HG03045 (cell line): Measurements from ENCODE around the gene GAD1.
A peak's percentile ranks its signal among the peaks of the same experiment; 100 is the strongest.

Source experiments
- ATAC-seq: cut with Tn5 transposase; IDR thresholded peaks from one replicate; pipeline ENCODE4 v1.9.1; 2021; ENCODE audit warnings: mild to moderate bottlenecking, moderate library complexity; ENCODE audit not compliant: unreplicated experiment

GAD1 gene

DNA sequence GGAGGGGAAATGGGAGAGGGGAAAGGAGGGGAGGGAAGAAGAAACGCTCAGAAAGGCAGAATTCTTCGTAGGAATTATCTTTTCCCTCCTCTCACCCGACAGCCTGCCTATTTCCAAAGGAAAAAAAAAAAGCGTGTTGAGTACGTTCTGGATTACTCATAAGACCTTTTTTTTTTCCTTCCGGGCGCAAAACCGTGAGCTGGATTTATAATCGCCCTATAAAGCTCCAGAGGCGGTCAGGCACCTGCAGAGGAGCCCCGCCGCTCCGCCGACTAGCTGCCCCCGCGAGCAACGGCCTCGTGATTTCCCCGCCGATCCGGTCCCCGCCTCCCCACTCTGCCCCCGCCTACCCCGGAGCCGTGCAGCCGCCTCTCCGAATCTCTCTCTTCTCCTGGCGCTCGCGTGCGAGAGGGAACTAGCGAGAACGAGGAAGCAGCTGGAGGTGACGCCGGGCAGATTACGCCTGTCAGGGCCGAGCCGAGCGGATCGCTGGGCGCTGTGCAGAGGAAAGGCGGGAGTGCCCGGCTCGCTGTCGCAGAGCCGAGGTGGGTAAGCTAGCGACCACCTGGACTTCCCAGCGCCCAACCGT, at the start of gene GAD1:
Gene GAD1, plus strand, starts transcription at position 384 of the 589 bp plus-strand sequence. CDS start 1,705 bp downstream, outside the sequence.
- ATAC-seq, result no peak

DNA sequence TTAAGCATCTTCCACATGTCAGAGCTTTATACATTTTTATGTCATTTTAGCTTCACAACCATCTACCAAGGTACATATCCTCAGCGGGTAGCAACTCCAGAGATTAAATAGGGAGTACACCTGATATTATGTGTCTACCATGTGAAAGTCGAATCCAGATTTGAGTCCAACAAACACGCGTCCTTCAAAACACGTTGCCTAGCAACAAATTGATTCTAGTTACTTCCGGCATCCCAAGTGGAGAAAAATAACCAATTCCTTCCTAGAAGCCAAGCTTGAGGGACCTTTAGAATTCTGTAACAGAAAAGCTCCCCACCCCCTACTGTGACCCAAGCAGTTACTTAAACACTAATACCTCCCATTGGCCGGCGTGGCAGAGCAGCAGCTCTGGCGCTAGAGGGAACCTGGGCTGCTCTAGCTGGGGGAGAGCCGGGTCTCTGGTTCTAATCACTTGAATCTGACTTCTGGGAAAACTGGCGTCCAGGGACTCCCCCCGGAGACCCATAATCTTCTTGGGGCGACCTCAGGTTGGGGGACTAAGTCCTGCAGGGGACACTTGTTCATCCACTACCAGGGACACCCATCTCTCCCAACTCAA, 46.6 kb upstream of the GAD1 start, which contains the start of gene ERICH2:
Gene ERICH2, plus strand, starts transcription at position 371 of the 598 bp plus-strand sequence. CDS start 304 bp downstream, outside the sequence.
- ATAC-seq, result peak; percentile 40

DNA sequence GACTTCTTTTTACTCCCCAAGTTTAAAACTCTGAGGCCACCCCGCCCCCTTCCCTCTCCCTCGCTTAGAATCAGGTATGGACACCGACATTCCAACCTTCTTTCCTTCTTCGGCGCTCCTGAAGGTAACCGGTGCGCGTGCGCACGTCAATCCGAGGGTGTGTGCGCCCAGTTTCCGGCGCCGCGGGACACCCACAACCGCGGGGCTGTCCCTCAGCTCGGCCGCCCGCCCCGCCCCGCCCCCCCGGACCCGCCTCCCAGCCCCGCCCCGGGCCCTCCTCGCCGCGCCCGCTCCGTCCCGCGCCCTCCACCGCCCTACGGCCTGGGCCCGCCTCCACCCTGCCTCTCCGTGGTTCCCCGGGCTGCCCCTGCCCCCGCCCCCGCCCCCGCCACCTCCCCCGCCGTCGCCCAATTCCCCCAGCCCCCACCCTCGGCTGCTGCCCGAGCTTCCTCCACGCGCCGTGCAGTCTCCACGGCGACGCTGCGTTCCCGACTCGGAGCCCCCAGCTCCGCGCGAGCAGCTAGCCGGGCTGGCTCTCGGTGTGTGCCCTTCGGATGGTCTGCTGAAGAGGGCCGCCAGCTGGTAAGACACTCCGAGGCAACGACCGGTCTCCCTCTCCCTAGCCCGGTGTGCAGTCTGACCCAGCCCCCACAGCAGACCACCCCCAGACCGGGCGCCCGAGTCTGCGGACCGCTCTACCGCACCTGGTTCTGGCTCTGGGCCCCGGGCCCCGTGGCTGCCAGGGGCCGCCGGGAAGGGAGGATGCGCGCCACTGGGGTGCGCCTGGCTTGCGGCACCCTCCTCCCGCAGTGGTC, 45.9 kb upstream of the GAD1 start:
- peak; percentile 87 for ATAC-seq

DNA sequence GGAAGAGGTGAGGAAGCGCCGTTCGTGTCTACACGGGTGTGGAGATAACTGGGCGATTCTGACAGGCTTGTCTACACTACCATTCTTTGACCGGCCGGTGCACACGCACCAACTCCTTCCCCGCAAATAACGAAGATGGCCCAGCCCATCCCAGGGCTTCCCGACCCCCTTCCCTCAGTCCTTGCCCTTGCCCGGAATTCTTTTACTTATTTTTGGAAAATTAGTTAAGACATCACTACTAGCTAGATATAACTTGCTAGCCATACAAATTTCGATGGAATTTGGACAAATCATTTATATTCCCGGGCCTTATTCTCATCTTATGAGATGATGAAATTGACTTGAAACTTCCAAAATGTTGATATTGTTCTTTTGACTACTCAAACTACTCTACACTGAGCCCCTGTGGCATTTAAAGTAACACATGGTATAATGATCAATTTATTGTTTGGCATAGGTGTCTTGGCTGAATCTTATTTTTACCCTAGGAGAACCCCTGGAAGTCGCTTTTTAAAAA, 45.2 kb upstream of the GAD1 start:
- ATAC-seq, result no peak

DNA sequence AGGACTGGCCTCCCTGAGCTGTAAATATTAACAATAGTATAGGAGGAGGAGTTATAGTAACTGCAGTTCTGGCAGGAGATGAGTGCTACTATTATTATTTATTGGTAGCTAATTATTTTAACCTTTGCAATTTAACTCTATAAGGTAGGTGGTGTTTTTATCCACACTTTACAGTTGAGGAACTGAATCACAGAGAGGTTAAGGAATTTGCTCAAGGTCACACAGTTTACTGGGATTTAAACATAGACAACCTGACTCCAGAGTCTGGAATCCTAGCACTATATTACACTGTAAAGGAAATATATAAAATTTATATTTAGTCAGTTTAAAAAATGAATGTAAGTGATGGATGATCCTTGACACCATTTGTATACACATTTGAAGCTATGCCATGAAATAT, 44.4 kb upstream of the GAD1 start:
- no peak for ATAC-seq

DNA sequence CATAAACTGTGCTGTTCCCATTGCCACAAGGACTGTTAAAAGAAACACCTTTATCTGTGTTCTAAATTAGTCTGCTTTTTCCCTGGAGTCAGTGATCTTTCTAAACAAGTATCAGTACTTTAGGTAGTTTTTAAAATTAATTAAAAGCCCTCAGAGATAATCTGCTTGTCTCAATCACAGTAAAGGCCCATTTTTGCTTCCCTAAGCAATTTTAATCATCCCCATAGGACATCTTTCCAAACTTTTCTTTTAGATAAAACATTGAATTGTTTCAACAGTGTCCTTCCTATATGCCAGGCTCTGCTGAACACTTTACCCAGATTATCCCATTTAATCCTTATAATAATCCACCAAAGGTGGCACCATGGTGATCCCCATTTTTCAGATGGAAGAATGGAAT, 42.6 kb upstream of the GAD1 start:
- ATAC-seq, result no peak

DNA sequence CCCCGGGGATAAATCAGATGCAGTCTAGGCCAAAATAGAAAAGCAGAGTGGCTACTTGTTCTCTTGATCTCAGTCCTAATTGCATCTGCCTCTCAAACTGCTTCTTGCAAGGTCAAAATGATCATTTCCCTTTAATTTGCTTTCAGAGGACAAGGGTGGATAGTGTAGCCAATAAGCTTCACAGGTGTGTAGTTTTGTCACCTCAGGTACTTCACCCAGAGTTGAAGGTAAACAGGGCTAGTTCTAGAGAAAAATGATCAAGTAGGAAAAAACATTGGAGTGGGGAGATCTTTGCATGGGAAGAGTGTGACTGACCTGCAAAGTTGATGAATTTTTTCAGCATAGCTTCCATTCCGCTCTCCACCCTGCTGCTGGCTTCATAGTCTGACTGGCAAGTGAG, 37.8 kb upstream of the GAD1 start:
- ATAC-seq, result no peak

DNA sequence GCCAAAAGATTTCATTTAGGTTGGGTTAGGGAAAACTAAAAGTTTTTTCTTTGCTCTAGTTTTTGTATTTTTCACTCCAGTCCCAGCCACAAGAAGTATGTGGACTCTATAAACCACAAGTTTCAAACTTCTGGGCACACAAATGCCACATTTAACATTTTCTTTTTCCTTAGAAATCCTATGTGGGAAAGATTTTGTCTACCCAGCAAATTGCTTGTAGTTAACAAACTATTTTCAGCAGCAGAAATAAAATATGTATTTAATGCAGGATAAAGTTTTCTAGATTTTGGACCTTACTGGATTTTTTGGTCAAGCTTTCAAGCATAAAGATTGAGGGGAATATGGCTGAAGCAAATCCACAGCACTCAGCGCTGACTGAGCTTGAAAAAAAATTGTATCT, 37.4 kb upstream of the GAD1 start:
- ATAC-seq, result no peak

DNA sequence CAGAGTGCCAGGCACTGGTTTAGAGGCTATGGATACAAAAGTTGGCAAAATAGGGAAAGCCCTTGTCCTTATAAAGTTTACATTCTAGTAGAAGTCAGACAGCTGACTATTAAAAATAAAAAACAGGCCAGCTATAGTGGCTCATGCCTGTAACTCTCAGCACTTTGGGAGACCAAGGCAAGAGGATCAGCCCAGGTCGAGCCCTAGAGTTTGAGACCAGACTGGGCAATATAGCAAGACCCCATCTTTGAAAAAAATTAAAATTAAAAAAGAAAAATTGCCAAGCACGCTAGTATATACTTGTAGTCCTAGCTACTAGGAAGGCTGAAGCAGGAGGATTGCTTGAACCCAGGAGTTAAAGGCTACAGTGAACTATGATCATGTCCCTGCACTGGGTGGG, 34.0 kb upstream of the GAD1 start:
- ATAC-seq, result no peak

DNA sequence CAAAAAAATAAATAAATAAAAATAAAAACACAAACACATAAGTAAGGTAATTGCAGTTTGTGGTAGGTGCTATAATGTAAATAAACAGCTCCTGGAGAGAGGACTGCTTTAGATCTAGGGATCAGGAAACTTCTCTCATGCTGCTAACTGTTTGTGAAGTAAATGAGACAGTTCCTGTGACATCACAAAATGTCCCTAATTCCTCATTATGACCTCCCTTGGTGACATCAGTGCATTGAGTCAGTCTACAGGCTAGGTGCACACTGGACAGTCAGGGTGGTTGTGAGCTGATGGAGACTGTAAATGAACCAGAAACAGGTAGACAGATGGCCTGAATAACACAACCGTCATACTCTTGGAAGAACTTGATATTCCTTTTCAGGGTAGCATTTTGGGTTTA, 33.1 kb upstream of the GAD1 start:
- ATAC-seq, result no peak

DNA sequence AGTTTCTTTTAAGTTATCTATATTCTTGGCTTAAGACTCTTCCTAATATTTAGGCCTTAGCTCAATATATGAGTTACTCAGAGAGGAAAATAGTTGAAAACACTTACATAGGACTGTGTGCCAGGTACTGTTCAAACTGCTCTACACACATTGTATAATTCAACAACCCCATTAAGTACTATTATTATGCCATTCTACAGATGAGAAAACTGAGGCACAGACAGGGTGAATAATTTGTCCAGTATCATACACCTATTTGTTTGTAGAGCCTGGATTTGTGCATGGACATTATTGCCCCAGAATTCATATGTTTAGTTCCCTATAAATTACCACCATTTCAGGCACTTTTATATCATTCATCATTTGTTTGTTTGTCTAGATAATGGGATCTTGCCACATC, 17.7 kb upstream of the GAD1 start:
- ATAC-seq, result no peak

DNA sequence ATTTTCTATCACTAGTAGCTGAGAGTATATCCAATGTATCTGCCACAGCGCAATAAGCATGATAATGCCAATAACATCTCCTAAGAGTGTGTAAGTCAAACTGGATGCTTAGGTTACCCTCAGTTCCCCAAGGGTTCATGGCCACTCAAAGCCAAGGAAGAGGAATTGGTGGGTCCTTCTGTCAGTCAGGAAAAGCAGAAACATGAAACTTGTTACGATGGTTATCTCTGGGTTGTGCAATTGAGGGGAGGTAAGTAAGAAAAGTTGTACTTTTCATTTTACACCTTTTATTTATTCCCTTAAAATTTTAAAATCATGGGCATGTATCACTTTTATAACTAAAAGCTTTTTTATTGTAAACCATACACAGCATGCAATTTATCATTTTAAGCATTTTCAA, 10.1 kb upstream of the GAD1 start:
- ATAC-seq, result no peak

DNA sequence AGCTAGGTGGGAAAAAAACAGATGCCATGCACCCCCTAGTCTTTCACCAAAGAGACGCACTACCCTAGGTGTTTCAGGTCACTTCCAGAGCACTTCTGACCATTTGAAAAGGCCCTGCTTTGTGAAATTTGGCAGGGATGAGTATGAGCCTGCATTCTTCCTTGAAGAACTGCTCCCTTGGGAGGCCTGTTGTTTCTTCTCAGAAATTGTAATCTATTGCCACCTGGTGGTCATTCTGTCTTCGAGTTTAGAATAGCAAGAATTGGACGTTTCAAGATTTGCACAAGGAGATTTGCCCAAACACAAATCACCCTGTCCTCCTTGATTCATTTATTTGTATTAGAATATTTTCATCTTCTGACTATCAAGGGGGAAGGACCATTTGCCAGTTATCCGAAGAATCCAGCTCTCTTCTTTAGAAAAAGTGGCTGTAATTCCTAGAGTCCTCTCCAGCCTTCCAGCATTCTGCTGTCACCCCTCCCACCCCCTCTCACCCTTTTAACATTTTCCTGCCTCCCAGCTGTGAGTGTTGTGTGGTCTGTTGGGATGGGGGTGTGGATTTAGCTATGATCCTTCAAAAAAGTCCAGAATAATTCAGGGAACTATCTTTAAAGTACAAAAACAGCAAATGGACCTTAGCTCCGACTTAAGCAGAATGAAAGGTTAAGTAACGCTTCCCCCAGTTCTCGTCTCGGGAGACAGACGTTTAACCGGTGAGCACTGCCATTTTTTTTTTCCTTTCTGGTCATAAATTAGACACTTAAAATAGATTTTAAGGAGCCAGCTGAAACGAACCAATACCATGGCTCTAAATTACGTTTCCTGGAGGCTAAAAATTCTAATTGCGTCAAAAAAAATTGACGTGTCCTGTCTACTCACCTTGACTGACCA, 3.7 kb upstream of the GAD1 start:
- no peak for ATAC-seq

DNA sequence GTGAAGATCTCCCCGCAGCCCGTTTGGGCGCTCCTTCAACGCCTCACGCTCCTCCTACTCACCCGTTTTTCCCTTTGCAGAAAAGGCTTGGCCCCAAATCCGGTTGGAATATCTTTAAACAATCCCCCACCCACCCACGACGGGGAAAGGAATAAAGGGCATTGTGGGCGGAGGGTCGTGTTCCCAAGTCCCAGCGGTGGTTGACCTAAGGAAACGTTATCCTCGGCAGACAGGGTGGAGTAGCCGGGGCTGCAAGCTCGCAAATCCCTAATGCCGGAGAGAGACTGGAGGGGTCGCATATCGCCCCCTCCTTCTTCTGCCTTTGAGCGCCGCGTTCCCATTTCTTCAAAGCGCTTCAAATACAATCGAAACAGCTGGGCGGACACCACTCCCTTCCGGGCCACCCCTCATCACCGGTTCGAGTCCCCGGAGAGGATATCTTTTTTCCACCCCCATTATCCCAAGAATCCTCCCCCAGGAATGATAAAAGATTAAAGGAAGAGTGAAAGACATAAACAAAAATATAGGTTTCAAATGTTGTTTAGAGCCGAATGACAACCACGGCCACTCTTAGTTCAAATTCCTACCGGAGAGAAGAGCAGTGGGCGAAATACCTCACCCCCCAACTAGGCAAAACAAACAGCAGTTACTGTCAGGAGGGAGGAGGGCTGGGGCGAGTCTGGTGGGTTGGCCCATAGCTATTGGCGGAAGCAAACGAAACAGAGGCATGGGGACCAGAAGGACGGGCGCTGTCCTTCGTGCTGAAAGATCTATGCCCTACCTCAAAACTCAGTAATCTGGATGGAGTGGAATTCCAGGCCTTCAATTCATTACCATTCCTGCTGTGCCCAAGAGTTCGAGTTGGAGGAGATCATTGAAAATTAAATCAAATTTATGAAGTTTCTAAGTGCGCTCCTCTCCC, 2.8 kb upstream of the GAD1 start:
- no peak for ATAC-seq

DNA sequence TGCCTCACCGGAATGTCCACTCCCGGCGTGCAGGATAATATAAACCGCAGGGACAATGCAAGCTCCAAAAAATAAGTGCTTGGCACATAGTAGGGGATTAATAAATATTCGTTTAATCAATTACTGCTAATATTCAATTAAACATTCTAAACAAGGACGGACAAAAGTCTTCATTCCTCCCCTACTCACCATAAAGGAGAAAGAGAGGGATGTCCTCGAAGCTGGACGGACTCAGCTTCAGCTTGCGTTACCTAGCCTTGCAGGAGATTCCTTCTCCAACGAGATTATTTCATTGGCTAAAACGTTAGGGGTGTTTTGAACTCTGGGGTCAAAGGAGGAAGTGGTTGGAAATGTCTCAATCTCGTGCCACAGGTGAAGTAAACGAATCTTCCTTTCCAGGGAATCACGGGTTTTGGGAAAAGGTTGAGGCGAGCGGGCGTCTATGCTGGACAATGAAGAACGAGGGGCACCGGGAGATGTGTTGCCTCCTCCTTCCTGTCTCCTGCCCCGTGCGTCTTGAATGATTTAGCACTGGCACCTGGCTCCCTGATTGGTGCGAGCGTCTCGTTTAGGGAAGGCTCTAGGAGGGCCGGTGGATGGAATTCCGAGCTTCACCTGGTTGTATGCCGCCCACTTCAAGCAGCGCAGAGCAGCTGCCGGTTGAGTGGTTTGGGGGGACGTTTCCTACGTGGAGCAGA, 2.0 kb upstream of the GAD1 start:
- ATAC-seq, result no peak

DNA sequence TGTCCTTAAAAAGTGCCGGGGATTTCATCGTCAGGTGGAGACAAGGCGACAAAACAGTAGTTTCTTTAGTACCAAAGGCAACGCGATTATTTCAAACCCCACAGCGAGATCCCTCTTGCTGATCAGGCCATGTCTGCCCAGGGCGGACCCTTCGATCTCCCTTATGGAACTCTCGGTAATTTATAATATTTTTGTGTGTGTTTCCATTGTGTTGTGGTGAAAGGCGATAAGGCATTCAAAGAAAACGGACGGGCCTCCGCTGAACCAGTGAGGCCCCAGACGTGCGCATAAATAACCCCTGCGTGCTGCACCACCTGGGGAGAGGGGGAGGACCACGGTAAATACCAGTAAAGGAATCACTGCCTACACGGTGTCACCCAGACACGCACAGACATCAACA, 1.4 kb upstream of the GAD1 start:
- no peak for ATAC-seq

DNA sequence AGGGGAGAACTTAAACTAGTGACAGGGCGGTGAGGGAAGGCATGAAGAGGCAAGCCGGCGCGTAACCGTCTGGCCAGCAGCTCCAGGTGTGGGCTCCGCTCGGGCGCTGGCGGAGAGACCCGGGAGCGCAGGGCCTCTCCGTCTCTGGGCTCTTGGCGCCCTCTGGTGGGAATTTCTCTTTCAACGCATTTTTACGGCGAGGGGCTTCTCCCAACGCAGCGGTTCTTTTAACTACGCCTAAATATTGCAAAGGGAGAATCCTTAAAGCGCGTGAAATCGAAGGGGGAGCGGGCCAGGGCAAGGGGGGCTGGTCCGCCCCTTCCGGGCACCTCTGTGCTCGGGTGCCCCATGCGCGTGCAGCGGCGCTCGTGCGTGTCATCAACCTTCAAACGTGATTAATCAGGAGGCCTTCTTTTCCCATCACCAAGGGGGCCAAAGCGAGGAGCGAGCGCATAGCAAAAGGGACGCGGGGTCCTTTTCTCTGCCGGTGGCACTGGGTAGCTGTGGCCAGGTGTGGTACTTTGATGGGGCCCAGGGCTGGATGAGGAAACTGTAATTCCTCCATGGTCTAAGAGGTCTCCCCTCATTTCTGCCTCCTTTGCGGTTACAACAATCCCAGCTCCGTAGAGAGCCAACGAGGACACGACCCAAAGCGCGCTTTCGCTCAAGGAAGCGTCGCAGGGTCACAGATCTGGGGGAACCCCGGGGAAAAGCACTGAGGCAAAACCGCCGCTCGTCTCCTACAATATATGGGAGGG, 762 bp upstream of the GAD1 start:
- ATAC-seq, result no peak
